DND-41 (cell line): Measurements from ENCODE around the gene SH3GLB1.

Experiments used
- EZH2 ChIP-seq: IDR thresholded peaks from 3 replicates; pipeline ENCODE4 v1.6.1; 2012; ENCODE audit warnings: borderline replicate concordance, low read depth, mild to moderate bottlenecking, moderate library complexity, low read length, inconsistent platforms; ENCODE audit not compliant: severe bottlenecking
- TF ChIP-seq, protein P1 (sequence below): IDR thresholded peaks from 2 replicates; pipeline ENCODE4 v1.5.1; 2012; ENCODE audit warnings: borderline replicate concordance, low read length, moderate library complexity, mild to moderate bottlenecking; ENCODE audit not compliant: poor library complexity, severe bottlenecking; ENCODE audit errors: extremely low read depth

DNA sequence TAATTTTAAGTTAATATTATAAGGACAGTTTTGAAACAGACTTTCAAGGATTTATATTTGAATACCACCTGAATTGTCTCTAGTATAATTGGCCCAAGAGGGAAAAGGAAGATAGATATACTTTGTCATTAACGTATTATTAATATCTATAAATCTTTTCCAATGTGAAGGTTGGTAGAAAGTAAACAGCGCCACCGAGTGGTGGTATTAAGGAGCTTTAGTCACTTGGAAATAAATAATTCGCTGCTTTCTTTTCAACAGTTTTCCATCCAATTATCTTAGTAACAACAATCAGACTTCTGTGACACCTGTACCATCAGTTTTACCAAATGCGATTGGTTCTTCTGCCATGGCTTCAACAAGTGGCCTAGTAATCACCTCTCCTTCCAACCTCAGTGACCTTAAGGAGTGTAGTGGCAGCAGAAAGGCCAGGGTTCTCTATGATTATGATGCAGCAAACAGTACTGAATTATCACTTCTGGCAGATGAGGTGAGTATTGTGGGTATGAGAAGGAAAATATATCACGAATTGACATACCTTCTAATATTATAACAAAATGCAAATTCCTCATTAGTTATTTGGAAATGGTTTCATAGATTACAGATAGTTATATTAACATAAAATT is 37.7 kb downstream of the SH3GLB1 start:
- TF ChIP-seq, protein P1, sequence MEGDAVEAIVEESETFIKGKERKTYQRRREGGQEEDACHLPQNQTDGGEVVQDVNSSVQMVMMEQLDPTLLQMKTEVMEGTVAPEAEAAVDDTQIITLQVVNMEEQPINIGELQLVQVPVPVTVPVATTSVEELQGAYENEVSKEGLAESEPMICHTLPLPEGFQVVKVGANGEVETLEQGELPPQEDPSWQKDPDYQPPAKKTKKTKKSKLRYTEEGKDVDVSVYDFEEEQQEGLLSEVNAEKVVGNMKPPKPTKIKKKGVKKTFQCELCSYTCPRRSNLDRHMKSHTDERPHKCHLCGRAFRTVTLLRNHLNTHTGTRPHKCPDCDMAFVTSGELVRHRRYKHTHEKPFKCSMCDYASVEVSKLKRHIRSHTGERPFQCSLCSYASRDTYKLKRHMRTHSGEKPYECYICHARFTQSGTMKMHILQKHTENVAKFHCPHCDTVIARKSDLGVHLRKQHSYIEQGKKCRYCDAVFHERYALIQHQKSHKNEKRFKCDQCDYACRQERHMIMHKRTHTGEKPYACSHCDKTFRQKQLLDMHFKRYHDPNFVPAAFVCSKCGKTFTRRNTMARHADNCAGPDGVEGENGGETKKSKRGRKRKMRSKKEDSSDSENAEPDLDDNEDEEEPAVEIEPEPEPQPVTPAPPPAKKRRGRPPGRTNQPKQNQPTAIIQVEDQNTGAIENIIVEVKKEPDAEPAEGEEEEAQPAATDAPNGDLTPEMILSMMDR, result peak; percentile 62
- TF ChIP-seq EZH2, result no peak
